Endothelial cell of umbilical vein (primary cell): Measurements from ENCODE around the gene GSN. TPM values are rescaled to one million over a fixed set of nuclear protein-coding genes. Genes with fewer than 3 reads are reported as not detected.

Experiments
- BruUV-seq: library from RNA; stranded (reverse); fragments of 400-500 nt; replicated peaks from 2 replicates; lab custom pipeline; 2021; lab: Mats Ljungman, UMichigan
- CTCF ChIA-PET: fragments of 300-600, 350-600 bp; sonication (Branson Sonifier 250); formaldehyde crosslinking; loops from one replicate; lab custom pipeline; 2021; ENCODE audit warnings: antibody characterized with exemption, inconsistent platforms; lab: Charles Lee
- POLR2A ChIA-PET: fragments of 300-600, 350-600 bp; sonication (Branson Sonifier 250); formaldehyde crosslinking; loops from one replicate; lab custom pipeline; 2021; ENCODE audit warnings: antibody characterized with exemption, inconsistent platforms; lab: Charles Lee
- DNase-seq: peaks from one replicate; pipeline ENCODE4 v3.0.0-alpha.2; 2011; ENCODE audit warnings: low read depth, low spot score
- FAIRE-seq: peaks from 2 replicates; lab custom pipeline; 2011; peaks lifted over from hg19 to GRCh38; lab: Jason Lieb, UNC
- H2AFZ ChIP-seq: 2 replicates; pipeline ENCODE4 v1.6.0; 2012; ENCODE audit warnings: low read depth, low read length, control low read depth, inconsistent platforms
- H3K27ac ChIP-seq: 2 replicates; pipeline ENCODE4 v1.5.1; 2011; ENCODE audit warnings: low read depth, mild to moderate bottlenecking, control low read depth, low read length, moderate library complexity; ENCODE audit not compliant: insufficient read depth
- H3K27me3 ChIP-seq, 2 experiments: 2 replicates each; pipeline versions ENCODE4 v1.6.0 to v1.6.1; 2011; ENCODE audit warnings: low read length in 2 of 2, mixed read lengths in 1 of 2; ENCODE audit not compliant: control insufficient read depth in 2 of 2, insufficient read depth in 2 of 2
- H3K36me3 ChIP-seq, 2 experiments: 2 replicates in 1 of 2; 3 replicates in 1 of 2; pipeline ENCODE4 v1.5.1; 2011; ENCODE audit warnings: low read length in 2 of 2, mild to moderate bottlenecking in 1 of 2, moderate library complexity in 1 of 2; ENCODE audit not compliant: control insufficient read depth in 2 of 2, insufficient read depth in 2 of 2; ENCODE audit errors: extremely low read depth in 1 of 2
- H3K4me1 ChIP-seq: 3 replicates; pipeline ENCODE4 v1.5.1; 2011; ENCODE audit warnings: mild to moderate bottlenecking, low read length; ENCODE audit not compliant: control insufficient read depth, insufficient read depth; ENCODE audit errors: extremely low read depth
- H3K4me2 ChIP-seq: 2 replicates; pipeline ENCODE4 v1.6.1; 2011; ENCODE audit warnings: low read length, control low read depth, mixed read lengths; ENCODE audit not compliant: insufficient read depth
- H3K4me3 ChIP-seq, 3 experiments: fragments of 200-600 bp in 1 of 3; sonication (generic), shearing (Covaris generic) in 1 of 3; replicated peaks in 1 of 3; 2 replicates each; pipeline ENCODE4 v1.5.1; 2011 to 2016; ENCODE audit warnings: control low read depth in 3 of 3, low read length in 3 of 3, mild to moderate bottlenecking in 2 of 3, inconsistent platforms in 1 of 3, low read depth in 1 of 3, moderate library complexity in 1 of 3; ENCODE audit not compliant: insufficient read depth in 1 of 3
- H3K79me2 ChIP-seq: 2 replicates; pipeline ENCODE4 v1.6.0; 2012; ENCODE audit warnings: low read length, inconsistent platforms; ENCODE audit not compliant: control insufficient read depth, insufficient read depth
- H3K9ac ChIP-seq: replicated peaks from 2 replicates; pipeline ENCODE3; 2011; ENCODE audit warnings: low read length, control low read depth; ENCODE audit not compliant: insufficient read depth; ENCODE audit errors: extremely low read depth
- H3K9me1 ChIP-seq: replicated peaks from 3 replicates; pipeline ENCODE4 v1.6.0; 2011; ENCODE audit warnings: mild to moderate bottlenecking, low read length; ENCODE audit not compliant: control insufficient read depth, insufficient read depth; ENCODE audit errors: extremely low read depth
- H3K9me3 ChIP-seq: replicated peaks from 2 replicates; pipeline ENCODE4 v1.5.1; 2012; ENCODE audit warnings: low read length, inconsistent platforms; ENCODE audit not compliant: control insufficient read depth, insufficient read depth
- H4K20me1 ChIP-seq: replicated peaks from 2 replicates; pipeline ENCODE3; 2011; ENCODE audit warnings: mild to moderate bottlenecking, low read length; ENCODE audit not compliant: control insufficient read depth, insufficient read depth; ENCODE audit errors: extremely low read depth
- CTCF ChIP-seq, 2 donors: IDR thresholded peaks; 1 replicate in 1 of 2; 2 replicates in 1 of 2; pipeline ENCODE4 v1.5.1; 2011; ENCODE audit warnings: low read length in 2 of 2, mild to moderate bottlenecking in 2 of 2, moderate library complexity in 2 of 2, control low read depth in 1 of 2, inconsistent platforms in 1 of 2, low read depth in 1 of 2; ENCODE audit not compliant: insufficient read depth in 1 of 2; ENCODE audit errors: extremely low read depth in 1 of 2
- EZH2 ChIP-seq: IDR thresholded peaks from 2 replicates; pipeline ENCODE4 v1.6.1; 2012; ENCODE audit warnings: borderline replicate concordance, low read depth, mild to moderate bottlenecking, moderate library complexity, low read length, inconsistent platforms; ENCODE audit not compliant: severe bottlenecking
- FOS ChIP-seq: IDR thresholded peaks from 2 replicates; pipeline ENCODE4 v1.6.1; 2011; ENCODE audit warnings: mild to moderate bottlenecking, low read length, moderate library complexity, borderline replicate concordance; ENCODE audit not compliant: insufficient read depth
- GATA2 ChIP-seq: IDR thresholded peaks from 2 replicates; pipeline ENCODE4 v1.7.0; 2011; ENCODE audit warnings: low read depth, mild to moderate bottlenecking, moderate library complexity, mixed read lengths, low read length; ENCODE audit not compliant: insufficient read length, insufficient read depth
- JUN ChIP-seq: IDR thresholded peaks from 2 replicates; pipeline ENCODE4 v1.6.1; 2011; ENCODE audit warnings: borderline replicate concordance, low read depth; ENCODE audit not compliant: insufficient read length, insufficient read depth
- MAX ChIP-seq: IDR thresholded peaks from 2 replicates; pipeline ENCODE4 v1.6.1; 2011; ENCODE audit not compliant: insufficient read depth, insufficient read length
- MYC ChIP-seq: IDR thresholded peaks from one replicate; pipeline ENCODE4 v1.6.1; 2011; ENCODE audit warnings: mild to moderate bottlenecking, low read depth, low read length
- POLR2A ChIP-seq: IDR thresholded peaks from 2 replicates; pipeline ENCODE4 v1.6.1; 2012; ENCODE audit warnings: low read depth, mild to moderate bottlenecking, control low read depth, low read length
- POLR2AphosphoS5 ChIP-seq: IDR thresholded peaks from 2 replicates; pipeline ENCODE4 v1.6.1; 2012; ENCODE audit warnings: low read depth, mild to moderate bottlenecking, control low read depth, low read length, moderate library complexity; ENCODE audit not compliant: insufficient read depth
- dilution Hi-C: fragments of 300-500 bp; cut with MboI; formaldehyde crosslinking; loops from one replicate; pipeline ENCODE4 v1.15.0; 2019; ENCODE audit warnings: low sequenced_read_pairs; ENCODE audit not compliant: extremely low pct_ligation_motif_present
- intact Hi-C: fragments of 100-400 bp; cut with micrococcal nuclease; formaldehyde crosslinking; loops from one replicate; pipeline ENCODE4 v1.10.0; 2022
- polyA plus RNA-seq, 4 experiments: library from polyadenylated mRNA; depleted of rRNA in 3 of 4; stranded (reverse) in 3 of 4; unstranded in 1 of 4; fragments of >200 nt; gene quantifications; 2 replicates each; pipeline versions ENCODE4 v1.2.1 to v1.2.3, GENCODE V29; 2011 to 2012; ENCODE audit warnings: missing spikeins in 1 of 4
- total RNA-seq: library from RNA; stranded (reverse); gene quantifications from 2 replicates; pipeline ENCODE4 v1.2.3, GENCODE V29; 2021

GSN gene
- total and polyA plus RNA-seq, 2 donors (not counting 3 experiments of a cell fraction or from before 2014, with no cell fraction given) = 130 to 232 TPM

GRCh38 chr9:121345070-121345469 lies 77.1 kb downstream of the GSN start:
- Histone ChIP-seq H3K4me1 (no peaks in the 10 kb centered on the region), H3K27me3 (no peaks in the 10 kb centered on the region), H3K9me1 (no peaks in the 10 kb centered on the region), H3K9ac (no peak overlapping the region), H3K36me3 (peaks cover 27 to 28% of the 10 kb centered on the region in 2 experiments), H3K27ac (no peak overlapping the region), H3K4me2 (no peak overlapping the region), H3K4me3 (no peak overlapping the region), H4K20me1 (no peaks in the 10 kb centered on the region), H2AFZ (no peak overlapping the region), H3K9me3 (no peaks in the 10 kb centered on the region), H3K79me2 (peaks cover 2% of the 10 kb centered on the region)
- dilution Hi-C loops (no loop called here), intact Hi-C loops (no loop called here)
- FAIRE-seq (no peak), DNase-seq (no peak)
- POLR2A ChIA-PET = no interaction called here
- CTCF ChIA-PET = interaction anchor here (1.2 to 2.6 kb wide), 6 partner anchors 10 to 40 kb away, joined by 3 to 11 read pairs (median 3); no protein-coding TSS in a partner anchor
- BruUV-seq = no TSS peak
- TF ChIP-seq GATA2 = no peak
- TF ChIP-seq POLR2A = no peak
- no peak for TF ChIP-seq EZH2
- no peak for TF ChIP-seq POLR2AphosphoS5
- TF ChIP-seq MAX = no peak
- TF ChIP-seq JUN = no peak
- TF ChIP-seq MYC = no peak
- no peak for TF ChIP-seq CTCF (IDR thresholded peaks at IDR 0.05; ENCODE audit: extremely low read depth in 1 of 2, insufficient read depth in 1 of 2, low read depth in 1 of 2, low read length in 2 of 2)
- no peak for TF ChIP-seq FOS
